ENCODE measurements around the gene LCNL1. TPM values are rescaled to one million over a fixed set of nuclear protein-coding genes. Genes with fewer than 3 reads are reported as not detected.

LCNL1 gene
- total and polyA plus RNA-seq, 10 of the 15 experiments (the other 5 are each of a cell fraction or from before 2014, with no cell fraction given) = not detected

GRCh38 chr9:137025517-137025966, 42.7 kb downstream of the LCNL1 start:
- no peak for TF ChIP-seq PAX8 (IDR thresholded peaks at IDR 0.05)
- no peak for TF ChIP-seq BACH1 (IDR thresholded peaks at IDR 0.05; ENCODE audit: borderline replicate concordance)
- peak in 1 of 2 experiments; percentile 66; a peak in 1 of 4 replicates for TF ChIP-seq BHLHE40 (IDR thresholded peaks at IDR 0.05; ENCODE audit: borderline replicate concordance in 1 of 2, low read depth in 2 of 2, low read length in 1 of 2)
- Histone ChIP-seq H3K27ac (ENCODE audit: control insufficient read depth, insufficient read depth) (no peak overlapping the region), H3K4me2 (ENCODE audit: control insufficient read depth, insufficient read depth) (no peak overlapping the region), H3K9ac (ENCODE audit: control insufficient read depth, insufficient read depth, low read length) (no peak overlapping the region), H3K27me3 (replicated peaks in 1 of 2; ENCODE audit: control insufficient read depth in 2 of 2, insufficient read depth in 2 of 2, low read length in 1 of 2) (peaks cover 0 to 2% of the 10 kb centered on the region in 2 experiments; a peak in 2 of 4 replicates), H2AFZ (ENCODE audit: control insufficient read depth, low read depth, low read length) (no peak overlapping the region), H3K4me1 (ENCODE audit: control insufficient read depth, insufficient read depth, low read length) (peaks cover 20% of the 10 kb centered on the region), H3K9me3 (replicated peaks; ENCODE audit: control insufficient read depth, insufficient read depth, low read length) (no peaks in the 10 kb centered on the region), H3K4me3 (no peak overlapping the region), H3K36me3 (ENCODE audit: control insufficient read depth in 2 of 2, insufficient read depth in 2 of 2, low read length in 1 of 2) (no peaks in the 10 kb centered on the region), H4K20me1 (ENCODE audit: control insufficient read depth, insufficient read depth) (no peaks in the 10 kb centered on the region), H3K79me2 (ENCODE audit: control insufficient read depth, insufficient read depth, low read length) (no peaks in the 10 kb centered on the region)
- ChIA-PET RAD21 (ENCODE audit: unreplicated experiment) (interaction anchor here (1.7 kb wide), 1 partner anchor 10 kb away, joined by 6 read pairs; no protein-coding TSS in a partner anchor), SMC1A (ENCODE audit: uncharacterized antibody, unreplicated experiment) (interaction anchor here (1.8 kb wide), 1 partner anchor 77 kb away, joined by 6 read pairs; no protein-coding TSS in a partner anchor), CTCF (interaction anchor here (1.1 to 2.9 kb wide), 6 partner anchors 10 to 237 kb away, joined by 3 to 19 read pairs (median 4); partner anchors contain the start of gene PAXX), POLR2A (no interaction called here)
- intact Hi-C loops (cut with micrococcal nuclease; ENCODE audit: unreplicated experiment) = no loop called here
- FAIRE-seq = no peak
- 16% methylated on average over 21 of the region's 21 CpGs for WGBS (ENCODE audit: insufficient coverage, insufficient replicate concordance, low lambda C conversion rate, missing lambda C conversion rate)
- in situ Hi-C loops (cut with MboI) = no loop called here
- DNase-seq (ENCODE audit: low read depth, low spot score) = no peak
- ATAC-seq = peak; percentile 18
- BruUV-seq (replicated peaks) = no TSS peak

- H3K4me3 ChIP-seq = no peak overlapping the region
- no peaks in the 10 kb centered on the region for H3K36me3 ChIP-seq (ENCODE audit: control insufficient read depth in 2 of 2, insufficient read depth in 2 of 2, low read length in 1 of 2)
- CTCF ChIA-PET = interaction anchor here (1.1 to 2.9 kb wide), 6 partner anchors 9 to 238 kb away, joined by 3 to 19 read pairs (median 4); partner anchors contain the start of genes AJM1 and PAXX
- no peaks in the 10 kb centered on the region for H4K20me1 ChIP-seq (ENCODE audit: control insufficient read depth, insufficient read depth)
- no peak for ATAC-seq
- no peak for DNase-seq (ENCODE audit: low read depth, low spot score)
- in situ Hi-C loops (cut with MboI) (no loop called here), intact Hi-C loops (cut with micrococcal nuclease; ENCODE audit: unreplicated experiment) (no loop called here)
- POLR2A ChIA-PET = interaction anchor here (0.6 to 1.4 kb wide), 2 partner anchors 9 to 30 kb away, joined by 3 to 4 read pairs; partner anchors contain the start of gene CLIC3
- peaks cover 0 to 2% of the 10 kb centered on the region in 2 experiments; a peak in 2 of 4 replicates for H3K27me3 ChIP-seq (replicated peaks in 1 of 2; ENCODE audit: control insufficient read depth in 2 of 2, insufficient read depth in 2 of 2, low read length in 1 of 2)
- BruUV-seq (replicated peaks) = no TSS peak
- WGBS (ENCODE audit: insufficient coverage, insufficient replicate concordance, low lambda C conversion rate, missing lambda C conversion rate) = 82% methylated on average over 2 of the region's 2 CpGs
- peaks cover 27% of the 10 kb centered on the region for H3K4me1 ChIP-seq (ENCODE audit: control insufficient read depth, insufficient read depth, low read length)
- RAD21 ChIA-PET (ENCODE audit: unreplicated experiment) = interaction anchor here (0.9 kb wide), 1 partner anchor 162 kb away, joined by 3 read pairs; the partner anchor contains the start of genes ANAPC2 and SSNA1
- TF ChIP-seq CHD1 (IDR thresholded peaks at IDR 0.05; ENCODE audit: low read depth, low read length) (no peak), EED (IDR thresholded peaks at IDR 0.05; ENCODE audit: low read depth) (no peak), E2F8 (IDR thresholded peaks at IDR 0.05; ENCODE audit: low read depth, partially characterized antibody) (no peak), ZBED1 (IDR thresholded peaks at IDR 0.05; ENCODE audit: borderline replicate concordance) (no peak), ZSCAN29 (IDR thresholded peaks at IDR 0.05) (no peak), CBX3 (IDR thresholded peaks at IDR 0.05; ENCODE audit: borderline replicate concordance, low read depth) (no peak)
- H3K9me3 ChIP-seq (replicated peaks; ENCODE audit: control insufficient read depth, insufficient read depth, low read length) = no peaks in the 10 kb centered on the region
- no peak overlapping the region for H3K4me2 ChIP-seq (ENCODE audit: control insufficient read depth, insufficient read depth)
- H3K9ac ChIP-seq (ENCODE audit: control insufficient read depth, insufficient read depth, low read length) = no peak overlapping the region
- no peak overlapping the region for H2AFZ ChIP-seq (ENCODE audit: control insufficient read depth, low read depth, low read length)
- SMC1A ChIA-PET (ENCODE audit: uncharacterized antibody, unreplicated experiment) = interaction anchor here (1.8 kb wide), 1 partner anchor 78 kb away, joined by 6 read pairs; no protein-coding TSS in a partner anchor
- no peak for FAIRE-seq
- no peaks in the 10 kb centered on the region for H3K79me2 ChIP-seq (ENCODE audit: control insufficient read depth, insufficient read depth, low read length)
- no peak overlapping the region for H3K27ac ChIP-seq (ENCODE audit: control insufficient read depth, insufficient read depth)
Measured at GRCh38 chr9:137026384-137026783, 43.6 kb downstream of the LCNL1 start.
